ENCODE results near the gene FASTKD1. TPM values are rescaled to one million over a fixed set of nuclear protein-coding genes. Genes with fewer than 3 reads are reported as not detected.

The FASTKD1 gene
- total RNA-seq, 2 experiments from 2014 or later, result 57.5 to 58.2 TPM

GRCh38 chr2:169507698-169508097 is 66.0 kb downstream of the FASTKD1 start:
- no peaks in the 10 kb centered on the region for H3K27me3 Mint-ChIP-seq
- H3K4me1 Mint-ChIP-seq, result no peaks in the 10 kb centered on the region
- H3K9me3 Mint-ChIP-seq, result no peaks in the 10 kb centered on the region
- H3K36me3 Mint-ChIP-seq, result peaks cover 8% of the 10 kb centered on the region
- H3K27ac Mint-ChIP-seq, result no peak overlapping the region
- H3K4me3 Mint-ChIP-seq, result no peak overlapping the region
- no peak for DNase-seq

- Mint-ChIP-seq H3K36me3 (peaks cover 8% of the 10 kb centered on the region), H3K4me3 (no peak overlapping the region)
Observed at GRCh38 chr2:169504651-169505050, 69.0 kb downstream of the FASTKD1 start.

GRCh38 chr2:169495310-169495928 is 78.2 kb downstream of the FASTKD1 start:
- no peak overlapping the region for H3K27ac Mint-ChIP-seq
- no peaks in the 10 kb centered on the region for H3K27me3 Mint-ChIP-seq
- no peaks in the 10 kb centered on the region for H3K4me1 Mint-ChIP-seq
- H3K4me3 Mint-ChIP-seq, result no peak overlapping the region
- H3K9me3 Mint-ChIP-seq, result no peaks in the 10 kb centered on the region
- no peak for DNase-seq
- H3K36me3 Mint-ChIP-seq, result peaks cover 5% of the 10 kb centered on the region

More at GRCh38 chr2:169504651-169505050, 69.0 kb downstream of the FASTKD1 start:
- DNase-seq, result no peak
- H3K9me3 Mint-ChIP-seq, result no peaks in the 10 kb centered on the region
- no peaks in the 10 kb centered on the region for H3K27me3 Mint-ChIP-seq
- H3K4me1 Mint-ChIP-seq, result no peaks in the 10 kb centered on the region
- H3K27ac Mint-ChIP-seq, result no peak overlapping the region

DNA sequence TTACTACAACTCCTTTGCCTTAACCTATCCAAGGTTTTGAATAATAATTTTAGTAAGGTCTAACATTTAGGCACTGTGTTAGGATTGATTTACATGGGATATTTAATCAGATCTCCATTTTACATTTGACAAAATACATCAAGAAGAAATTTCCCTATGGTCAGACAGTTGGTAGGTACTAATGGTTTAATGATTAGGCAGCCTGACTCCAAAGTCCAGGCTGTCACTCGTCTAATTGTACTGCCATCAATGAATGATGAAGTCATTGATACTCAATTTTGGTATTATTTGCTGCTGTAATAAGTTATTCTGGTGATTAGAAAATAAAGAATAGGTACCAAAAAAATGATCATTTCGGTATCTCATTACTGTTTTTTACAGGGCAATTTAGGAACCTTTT is 80.3 kb downstream of the FASTKD1 start:
- Mint-ChIP-seq H3K27me3 (no peaks in the 10 kb centered on the region), H3K27ac (no peak overlapping the region), H3K36me3 (peaks cover 5% of the 10 kb centered on the region), H3K9me3 (no peaks in the 10 kb centered on the region), H3K4me3 (no peak overlapping the region), H3K4me1 (no peaks in the 10 kb centered on the region)
- no peak for DNase-seq

- no peak for DNase-seq
- Mint-ChIP-seq H3K27ac (no peak overlapping the region), H3K9me3 (no peaks in the 10 kb centered on the region), H3K4me3 (no peak overlapping the region), H3K4me1 (no peaks in the 10 kb centered on the region), H3K36me3 (peaks cover 5% of the 10 kb centered on the region), H3K27me3 (no peaks in the 10 kb centered on the region)
Observed at GRCh38 chr2:169491378-169491777, 82.3 kb downstream of the FASTKD1 start.

DNA sequence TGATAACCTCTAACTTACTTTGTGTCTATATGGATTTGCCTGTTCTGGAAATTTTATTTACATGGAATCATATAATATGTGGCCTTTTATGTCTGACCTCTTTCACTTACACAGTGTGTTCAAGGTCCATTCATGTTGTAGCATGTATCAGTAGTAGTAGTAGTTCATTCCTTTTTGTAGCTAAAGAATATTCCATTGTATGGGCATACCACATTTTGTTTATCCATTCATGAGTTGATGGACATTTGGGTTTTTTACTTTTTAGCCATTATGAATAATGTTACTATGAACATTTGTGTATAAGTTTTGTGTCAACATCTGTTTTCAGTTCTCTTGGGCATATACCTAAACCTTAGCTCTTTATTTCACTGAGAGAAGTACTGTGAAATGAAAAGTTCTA is 82.8 kb downstream of the FASTKD1 start:
- Mint-ChIP-seq H3K4me1 (no peaks in the 10 kb centered on the region), H3K4me3 (no peak overlapping the region), H3K27ac (no peak overlapping the region), H3K36me3 (peaks cover 5% of the 10 kb centered on the region), H3K9me3 (no peaks in the 10 kb centered on the region), H3K27me3 (no peaks in the 10 kb centered on the region)
- DNase-seq, result no peak

- H3K27ac Mint-ChIP-seq, result no peak overlapping the region
- no peaks in the 10 kb centered on the region for H3K27me3 Mint-ChIP-seq
- H3K4me1 Mint-ChIP-seq, result no peaks in the 10 kb centered on the region
- no peaks in the 10 kb centered on the region for H3K9me3 Mint-ChIP-seq
- no peak for DNase-seq
- peaks cover 7% of the 10 kb centered on the region for H3K36me3 Mint-ChIP-seq
- H3K4me3 Mint-ChIP-seq, result no peak overlapping the region
Observed at GRCh38 chr2:169486487-169486886, 87.2 kb downstream of the FASTKD1 start.

- no peak for DNase-seq
- H3K27me3 Mint-ChIP-seq, result no peaks in the 10 kb centered on the region
- peaks cover 4% of the 10 kb centered on the region for H3K36me3 Mint-ChIP-seq
- no peak overlapping the region for H3K27ac Mint-ChIP-seq
- no peak overlapping the region for H3K4me3 Mint-ChIP-seq
- H3K4me1 Mint-ChIP-seq, result no peaks in the 10 kb centered on the region
- no peaks in the 10 kb centered on the region for H3K9me3 Mint-ChIP-seq
Observed at GRCh38 chr2:169485650-169486138, 88.0 kb downstream of the FASTKD1 start.

GRCh38 chr2:169480079-169480465 is 93.6 kb downstream of the FASTKD1 start:
- Mint-ChIP-seq H3K27ac (peak overlapping the region; percentile 38), H3K36me3 (no peaks in the 10 kb centered on the region), H3K4me3 (peak overlapping the region; percentile 89), H3K4me1 (peaks cover 14% of the 10 kb centered on the region), H3K9me3 (no peaks in the 10 kb centered on the region), H3K27me3 (no peaks in the 10 kb centered on the region)
- DNase-seq, result no peak

Other genes starting within 250 kb of the FASTKD1 start
- 1 to 10 TPM; 1.4 to 1.6 TPM for gene LRP2, start 211.3 kb downstream of the FASTKD1 start, total RNA-seq
- 1 to 10 TPM; 3.5 to 5.0 TPM for gene BBS5, start 94.4 kb downstream of the FASTKD1 start, total RNA-seq
- under 1 TPM; 0.14 to 0.20 TPM for gene KLHL41, start 64.2 kb downstream of the FASTKD1 start, total RNA-seq
- 10 to 100 TPM; 67.3 to 72.6 TPM for gene PPIG, start 10.5 kb upstream of the FASTKD1 start, total RNA-seq
- gene CFAP210, start 120.5 kb upstream of the FASTKD1 start, total RNA-seq, result not detected
- 1 to 10 TPM; 3.4 to 4.1 TPM for gene PHOSPHO2, start 120.6 kb upstream of the FASTKD1 start, total RNA-seq
- gene KLHL23, start 160.0 kb upstream of the FASTKD1 start, total RNA-seq, result 10 to 100 TPM; 15.9 to 16.3 TPM
- gene SSB, start 225.0 kb upstream of the FASTKD1 start, total RNA-seq, result 100 to 1,000 TPM; 122 to 124 TPM